Neural cell (in vitro differentiated cells): ENCODE measurements around the gene LGALS3BP. TPM values are rescaled to one million over a fixed set of nuclear protein-coding genes. Genes with fewer than 3 reads are reported as not detected.

ENCODE experiments used
- H2AFZ ChIP-seq: fragments of 200-600, 300-800 bp; sonication (generic), shearing (Covaris generic); 2 replicates; pipeline ENCODE4 v1.6.0; 2014; ENCODE audit warnings: low read depth, mild to moderate bottlenecking, antibody characterized with exemption, low read length, moderate library complexity
- H3F3A ChIP-seq: fragments of 200-600 bp; shearing (Covaris generic); 2 replicates; pipeline ENCODE4 v1.6.1; 2016; ENCODE audit warnings: mild to moderate bottlenecking, moderate library complexity, mixed read lengths, antibody characterized with exemption, low read length; ENCODE audit not compliant: insufficient read depth, poor library complexity, severe bottlenecking
- H3K27ac ChIP-seq: fragments of 200-600, 300-800 bp; sonication (generic), shearing (Covaris generic); 2 replicates; pipeline ENCODE4 v1.5.1; 2014; ENCODE audit warnings: mild to moderate bottlenecking, low read length, moderate library complexity
- H3K27me3 ChIP-seq: fragments of 300-800, 200-600 bp; sonication (generic), shearing (Covaris generic); 2 replicates; pipeline ENCODE4 v1.6.0; 2014; ENCODE audit warnings: mild to moderate bottlenecking, low read depth, low read length, moderate library complexity; ENCODE audit not compliant: insufficient read depth
- H3K36me3 ChIP-seq: fragments of 300-800, 200-600 bp; sonication (generic), shearing (Covaris generic); 2 replicates; pipeline ENCODE4 v1.5.1; 2014; ENCODE audit warnings: mild to moderate bottlenecking, antibody characterized with exemption, low read length, moderate library complexity; ENCODE audit not compliant: insufficient read depth
- H3K4me2 ChIP-seq: fragments of 300-800, 200-600 bp; sonication (generic), shearing (Covaris generic); 2 replicates; pipeline ENCODE4 v1.6.0; 2014; ENCODE audit warnings: mild to moderate bottlenecking, low read length
- H3K4me3 ChIP-seq: fragments of 300-800, 200-600 bp; sonication (generic), shearing (Covaris generic); 2 replicates; pipeline ENCODE4 v1.5.1; 2014; ENCODE audit warnings: mild to moderate bottlenecking, low read length, moderate library complexity
- H3K79me2 ChIP-seq: fragments of 200-600 bp; shearing (Covaris generic); replicated peaks from 2 replicates; pipeline ENCODE4 v1.6.0; 2014; ENCODE audit warnings: mild to moderate bottlenecking, low read length, moderate library complexity; ENCODE audit not compliant: insufficient read depth
- H3K9ac ChIP-seq: fragments of 300-800, 200-600 bp; sonication (generic), shearing (Covaris generic); 2 replicates; pipeline ENCODE4 v1.6.1; 2016; ENCODE audit warnings: mild to moderate bottlenecking, low read length, mixed read lengths
- H3K9me2 ChIP-seq: fragments of 200-600 bp; shearing (Covaris generic); 2 replicates; pipeline ENCODE4 v1.6.1; 2016; ENCODE audit warnings: mild to moderate bottlenecking, low read length, mixed read lengths; ENCODE audit not compliant: insufficient read depth
- H3K9me3 ChIP-seq: fragments of 200-600, 300-800 bp; sonication (generic), shearing (Covaris generic); 2 replicates; pipeline ENCODE4 v1.6.1; 2016; ENCODE audit warnings: mild to moderate bottlenecking, mixed run types, low read length, moderate library complexity, mixed read lengths
- H4K20me1 ChIP-seq: fragments of 200-600 bp; shearing (Covaris generic); 2 replicates; pipeline ENCODE4 v1.6.1; 2016; ENCODE audit warnings: mild to moderate bottlenecking, mixed run types; ENCODE audit not compliant: insufficient read depth
- EP300 ChIP-seq: fragments of 450-650 bp; conservative IDR thresholded peaks from 2 replicates; pipeline ENCODE4 v1.6.1; 2014; ENCODE audit warnings: antibody characterized with exemption, mild to moderate bottlenecking, moderate library complexity; ENCODE audit not compliant: poor library complexity, severe bottlenecking
- EZH2 ChIP-seq: fragments of 200-600, 300-800 bp; shearing (Covaris generic), sonication (generic); IDR thresholded peaks from 2 replicates; pipeline ENCODE4 v1.6.1; 2014; ENCODE audit warnings: antibody characterized with exemption, low read length, borderline replicate concordance, mild to moderate bottlenecking; ENCODE audit not compliant: insufficient read depth, poor library complexity, severe bottlenecking
- POLR2AphosphoS5 ChIP-seq: IDR thresholded peaks from 2 replicates; pipeline ENCODE4 v1.6.1; 2012
- RAD21 ChIP-seq: fragments of 450-650 bp; conservative IDR thresholded peaks from 2 replicates; pipeline ENCODE4 v1.6.1; 2014; ENCODE audit warnings: antibody characterized with exemption, mild to moderate bottlenecking, moderate library complexity
- SMC3 ChIP-seq: fragments of 450-650 bp; conservative IDR thresholded peaks from 2 replicates; pipeline ENCODE4 v1.6.1; 2014; ENCODE audit warnings: antibody characterized with exemption, mild to moderate bottlenecking, moderate library complexity; ENCODE audit not compliant: poor library complexity
- TAF1 ChIP-seq: IDR thresholded peaks from 2 replicates; pipeline ENCODE4 v1.6.1; 2012; ENCODE audit warnings: low read depth
- polyA plus RNA-seq: library from polyadenylated mRNA; depleted of rRNA; stranded (reverse); fragments of >200 nt; gene quantifications from 2 replicates; pipeline ENCODE4 v1.2.3, GENCODE V29; 2014
- TF ChIP-seq, protein P1 (sequence below): IDR thresholded peaks from 2 replicates; pipeline ENCODE4 v1.6.1; 2012; ENCODE audit warnings: borderline replicate concordance
- TF ChIP-seq, protein P2 (sequence below): fragments of 450-650 bp; IDR thresholded peaks from 2 replicates; pipeline ENCODE4 v1.5.1; 2014; ENCODE audit warnings: antibody characterized with exemption, mild to moderate bottlenecking, moderate library complexity; ENCODE audit not compliant: poor library complexity, severe bottlenecking

LGALS3BP gene
- polyA plus RNA-seq, 1 donor from 2014 or later = 5.4 TPM

DNA sequence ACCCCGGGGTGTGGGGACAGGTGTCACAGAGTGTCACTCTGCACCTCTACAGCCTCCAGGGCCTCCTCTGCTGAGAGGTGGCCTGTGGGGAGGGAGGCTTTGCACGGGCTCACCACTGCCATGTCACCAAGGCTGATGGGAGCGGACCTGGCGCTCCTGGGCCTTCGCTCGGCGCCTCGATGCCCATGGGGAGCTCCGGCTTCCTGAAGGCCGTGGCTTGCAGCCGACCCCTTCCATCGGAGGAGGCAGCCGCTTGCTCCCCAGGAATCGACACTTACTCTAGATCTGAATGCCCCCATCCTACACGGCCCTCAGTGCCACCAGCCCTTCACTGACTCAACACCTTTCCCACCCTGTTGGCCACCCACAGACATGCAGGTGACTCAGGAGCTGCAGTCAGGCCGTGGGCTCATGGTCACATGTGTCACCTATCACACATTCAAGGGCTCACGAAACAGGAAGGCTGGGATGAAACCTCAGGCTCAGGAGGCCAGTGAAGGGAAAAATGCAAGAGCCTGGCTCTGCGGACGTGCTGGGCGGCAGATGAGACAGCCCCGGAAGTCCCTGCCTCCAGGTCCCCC, 11.9 kb downstream of the LGALS3BP start:
- no peaks in the 10 kb centered on the region for H3K36me3 ChIP-seq
- no peak overlapping the region for H3K27ac ChIP-seq
- TF ChIP-seq POLR2AphosphoS5 = no peak
- no peak for TF ChIP-seq RAD21
- no peak for TF ChIP-seq SMC3
- TF ChIP-seq EZH2 = no peak
- TF ChIP-seq TAF1 = no peak
- TF ChIP-seq, protein P1, sequence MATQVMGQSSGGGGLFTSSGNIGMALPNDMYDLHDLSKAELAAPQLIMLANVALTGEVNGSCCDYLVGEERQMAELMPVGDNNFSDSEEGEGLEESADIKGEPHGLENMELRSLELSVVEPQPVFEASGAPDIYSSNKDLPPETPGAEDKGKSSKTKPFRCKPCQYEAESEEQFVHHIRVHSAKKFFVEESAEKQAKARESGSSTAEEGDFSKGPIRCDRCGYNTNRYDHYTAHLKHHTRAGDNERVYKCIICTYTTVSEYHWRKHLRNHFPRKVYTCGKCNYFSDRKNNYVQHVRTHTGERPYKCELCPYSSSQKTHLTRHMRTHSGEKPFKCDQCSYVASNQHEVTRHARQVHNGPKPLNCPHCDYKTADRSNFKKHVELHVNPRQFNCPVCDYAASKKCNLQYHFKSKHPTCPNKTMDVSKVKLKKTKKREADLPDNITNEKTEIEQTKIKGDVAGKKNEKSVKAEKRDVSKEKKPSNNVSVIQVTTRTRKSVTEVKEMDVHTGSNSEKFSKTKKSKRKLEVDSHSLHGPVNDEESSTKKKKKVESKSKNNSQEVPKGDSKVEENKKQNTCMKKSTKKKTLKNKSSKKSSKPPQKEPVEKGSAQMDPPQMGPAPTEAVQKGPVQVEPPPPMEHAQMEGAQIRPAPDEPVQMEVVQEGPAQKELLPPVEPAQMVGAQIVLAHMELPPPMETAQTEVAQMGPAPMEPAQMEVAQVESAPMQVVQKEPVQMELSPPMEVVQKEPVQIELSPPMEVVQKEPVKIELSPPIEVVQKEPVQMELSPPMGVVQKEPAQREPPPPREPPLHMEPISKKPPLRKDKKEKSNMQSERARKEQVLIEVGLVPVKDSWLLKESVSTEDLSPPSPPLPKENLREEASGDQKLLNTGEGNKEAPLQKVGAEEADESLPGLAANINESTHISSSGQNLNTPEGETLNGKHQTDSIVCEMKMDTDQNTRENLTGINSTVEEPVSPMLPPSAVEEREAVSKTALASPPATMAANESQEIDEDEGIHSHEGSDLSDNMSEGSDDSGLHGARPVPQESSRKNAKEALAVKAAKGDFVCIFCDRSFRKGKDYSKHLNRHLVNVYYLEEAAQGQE = no peak
- TF ChIP-seq EP300 = no peak
- H3K9ac ChIP-seq = no peak overlapping the region
- H3K27me3 ChIP-seq = no peaks in the 10 kb centered on the region
- H2AFZ ChIP-seq = no peak overlapping the region
- no peak overlapping the region for H3K4me3 ChIP-seq
- H4K20me1 ChIP-seq = no peaks in the 10 kb centered on the region
- no peaks in the 10 kb centered on the region for H3K9me3 ChIP-seq
- H3K9me2 ChIP-seq = no peaks in the 10 kb centered on the region
- H3F3A ChIP-seq = no peaks in the 10 kb centered on the region
- no peak overlapping the region for H3K4me2 ChIP-seq
- no peaks in the 10 kb centered on the region for H3K79me2 ChIP-seq

DNA sequence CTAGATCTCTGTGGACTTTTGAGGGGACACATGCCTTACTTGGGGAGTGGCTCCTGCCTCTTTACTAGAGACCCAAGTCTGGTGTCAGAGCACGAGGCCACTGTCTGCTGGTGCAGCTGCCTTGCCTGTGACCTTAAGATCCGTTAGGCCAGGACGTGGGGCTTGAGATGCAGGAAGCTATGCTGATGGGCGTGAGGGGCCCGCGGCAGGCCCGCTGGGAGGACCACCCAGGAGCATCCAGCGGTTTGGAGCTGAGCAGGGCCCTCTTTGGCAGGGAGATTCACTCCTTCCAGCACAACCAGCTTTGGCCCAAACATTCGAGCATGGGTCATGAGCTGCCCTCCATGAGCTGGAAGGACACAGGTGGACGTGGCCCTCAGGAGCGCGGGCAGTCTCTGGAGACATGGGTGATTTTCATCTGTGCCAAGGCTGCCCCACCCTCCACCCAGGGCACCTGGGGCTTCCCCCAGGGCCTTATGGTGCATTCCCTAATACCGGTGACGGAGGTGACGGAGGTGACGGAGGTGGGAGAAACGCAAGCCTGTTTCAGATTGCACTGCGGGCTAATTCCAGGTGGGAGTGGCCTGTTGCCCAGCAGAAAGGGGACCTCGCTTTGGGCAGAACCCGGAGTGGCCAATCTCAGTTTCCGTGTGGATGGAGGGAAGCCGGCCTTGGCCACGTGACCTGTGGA, 12.7 kb downstream of the LGALS3BP start:
- Histone ChIP-seq H3K9me2 (no peaks in the 10 kb centered on the region), H3K9me3 (no peaks in the 10 kb centered on the region), H4K20me1 (no peaks in the 10 kb centered on the region), H3K4me3 (no peak overlapping the region), H3K9ac (no peak overlapping the region), H3K4me2 (no peak overlapping the region), H2AFZ (no peak overlapping the region), H3K36me3 (no peaks in the 10 kb centered on the region), H3K27ac (no peak overlapping the region), H3F3A (no peaks in the 10 kb centered on the region), H3K27me3 (no peaks in the 10 kb centered on the region), H3K79me2 (no peaks in the 10 kb centered on the region)
- TF ChIP-seq POLR2AphosphoS5 (no peak), TAF1 (no peak), SMC3 (no peak), EP300 (no peak), RAD21 (no peak)
- TF ChIP-seq, protein P1 = no peak
- TF ChIP-seq, protein P2, sequence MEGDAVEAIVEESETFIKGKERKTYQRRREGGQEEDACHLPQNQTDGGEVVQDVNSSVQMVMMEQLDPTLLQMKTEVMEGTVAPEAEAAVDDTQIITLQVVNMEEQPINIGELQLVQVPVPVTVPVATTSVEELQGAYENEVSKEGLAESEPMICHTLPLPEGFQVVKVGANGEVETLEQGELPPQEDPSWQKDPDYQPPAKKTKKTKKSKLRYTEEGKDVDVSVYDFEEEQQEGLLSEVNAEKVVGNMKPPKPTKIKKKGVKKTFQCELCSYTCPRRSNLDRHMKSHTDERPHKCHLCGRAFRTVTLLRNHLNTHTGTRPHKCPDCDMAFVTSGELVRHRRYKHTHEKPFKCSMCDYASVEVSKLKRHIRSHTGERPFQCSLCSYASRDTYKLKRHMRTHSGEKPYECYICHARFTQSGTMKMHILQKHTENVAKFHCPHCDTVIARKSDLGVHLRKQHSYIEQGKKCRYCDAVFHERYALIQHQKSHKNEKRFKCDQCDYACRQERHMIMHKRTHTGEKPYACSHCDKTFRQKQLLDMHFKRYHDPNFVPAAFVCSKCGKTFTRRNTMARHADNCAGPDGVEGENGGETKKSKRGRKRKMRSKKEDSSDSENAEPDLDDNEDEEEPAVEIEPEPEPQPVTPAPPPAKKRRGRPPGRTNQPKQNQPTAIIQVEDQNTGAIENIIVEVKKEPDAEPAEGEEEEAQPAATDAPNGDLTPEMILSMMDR = no peak
